ENCODE results near the gene VWA8.

The VWA8 gene

GRCh38 chr13:41960637-41961465 is at the start of gene VWA8:
TSS of gene VWA8 (minus strand) at chr13:41961109. CDS start at chr13:41961015, 94 bp downstream.
- DNase-seq, result peak; percentile 90
- ATAC-seq, result peak; percentile 94

GRCh38 chr13:42009057-42009456 is 48.1 kb upstream of the VWA8 start:
- ATAC-seq (no peak), DNase-seq (no peak)

- ATAC-seq, result no peak
- no peak for DNase-seq
Measured at GRCh38 chr13:42007844-42008243, 46.9 kb upstream of the VWA8 start.

GRCh38 chr13:42002066-42002465 is 41.2 kb upstream of the VWA8 start:
- ATAC-seq, result no peak
- no peak for DNase-seq

GRCh38 chr13:42001580-42001979 is 40.7 kb upstream of the VWA8 start:
- no peak for DNase-seq
- ATAC-seq, result no peak

- DNase-seq (no peak), ATAC-seq (no peak)
Measured at GRCh38 chr13:42000846-42001245, 39.9 kb upstream of the VWA8 start.

- DNase-seq, result no peak
- no peak for ATAC-seq
Measured at GRCh38 chr13:41997396-41997795, 36.5 kb upstream of the VWA8 start.

GRCh38 chr13:41995946-41996345 is 35.0 kb upstream of the VWA8 start:
- ATAC-seq (peak; percentile 19), DNase-seq (no peak)

- DNase-seq, result no peak
- ATAC-seq, result no peak
Measured at GRCh38 chr13:41995336-41995735, 34.4 kb upstream of the VWA8 start.

- ATAC-seq (no peak), DNase-seq (no peak)
Measured at GRCh38 chr13:41994696-41995095, 33.8 kb upstream of the VWA8 start.

- no peak for ATAC-seq
Measured at GRCh38 chr13:41991936-41992335, 31.0 kb upstream of the VWA8 start.

GRCh38 chr13:41988244-41988643 is 27.3 kb upstream of the VWA8 start:
- ATAC-seq (no peak), DNase-seq (no peak)

More at GRCh38 chr13:41991936-41992335, 31.0 kb upstream of the VWA8 start:
- no peak for DNase-seq

GRCh38 chr13:41985788-41986508 is 25.0 kb upstream of the VWA8 start:
- ATAC-seq (no peak), DNase-seq (no peak)

- DNase-seq (no peak), ATAC-seq (no peak)
Measured at GRCh38 chr13:41981951-41982715, 21.2 kb upstream of the VWA8 start.

- ATAC-seq (no peak), DNase-seq (no peak)
Measured at GRCh38 chr13:41978007-41978406, 17.1 kb upstream of the VWA8 start.

GRCh38 chr13:41976476-41976875 is 15.6 kb upstream of the VWA8 start:
- DNase-seq, result no peak
- ATAC-seq, result no peak

GRCh38 chr13:41974262-41974900 is 13.5 kb upstream of the VWA8 start:
- ATAC-seq, result no peak
- DNase-seq, result no peak

- ATAC-seq, result no peak
- no peak for DNase-seq
Measured at GRCh38 chr13:41973247-41973741, 12.4 kb upstream of the VWA8 start.

GRCh38 chr13:41971848-41972247 is 10.9 kb upstream of the VWA8 start:
- DNase-seq (no peak), ATAC-seq (no peak)

GRCh38 chr13:41970918-41971317 is 10.0 kb upstream of the VWA8 start:
- ATAC-seq (no peak), DNase-seq (no peak)

GRCh38 chr13:41970022-41970421 is 9.1 kb upstream of the VWA8 start:
- no peak for DNase-seq
- ATAC-seq, result no peak

GRCh38 chr13:41969072-41969471 is 8.2 kb upstream of the VWA8 start:
- ATAC-seq, result no peak

More at GRCh38 chr13:41969072-41969471, 8.2 kb upstream of the VWA8 start:
- DNase-seq, result no peak
